CD14-positive monocyte (primary cell): ENCODE results near the gene P2RY14. TPM values are rescaled to one million over a fixed set of nuclear protein-coding genes. Genes with fewer than 3 reads are reported as not detected.

ENCODE experiments used
- DNase-seq, 3 donors: peaks; one replicate each; pipeline ENCODE4 v3.0.0-alpha.2; 2011 to 2022
- H2AFZ ChIP-seq: 2 replicates; pipeline ENCODE4 v1.6.0; 2012; ENCODE audit warnings: mild to moderate bottlenecking, low read depth, low read length, inconsistent platforms; ENCODE audit not compliant: insufficient read depth, poor library complexity, severe bottlenecking
- H3K27ac ChIP-seq, 2 donors: 1 replicate in 1 of 2; 2 replicates in 1 of 2; pipeline ENCODE4 v1.5.1; 2012 to 2013; ENCODE audit warnings: low read length in 2 of 2, control low read depth in 1 of 2, inconsistent platforms in 1 of 2, low read depth in 1 of 2, mild to moderate bottlenecking in 1 of 2
- H3K27me3 ChIP-seq, 2 donors: one replicate each; pipeline versions ENCODE4 v1.6.0 to v1.6.1; 2011 to 2013; ENCODE audit warnings: low read length in 2 of 2; ENCODE audit not compliant: control insufficient read depth in 2 of 2, insufficient read depth in 2 of 2
- H3K36me3 ChIP-seq, 2 donors: replicated peaks in 1 of 2; 1 replicate in 1 of 2; 2 replicates in 1 of 2; pipeline versions ENCODE4 v1.5.1 to v1.6.1; 2012 to 2013; ENCODE audit warnings: low read length in 2 of 2, control low read depth in 1 of 2, inconsistent platforms in 1 of 2, mild to moderate bottlenecking in 1 of 2; ENCODE audit not compliant: insufficient read depth in 2 of 2, control insufficient read depth in 1 of 2
- H3K4me1 ChIP-seq, 2 donors: 1 replicate in 1 of 2; 2 replicates in 1 of 2; pipeline versions ENCODE4 v1.5.1 to v1.6.1; 2012 to 2013; ENCODE audit warnings: low read length in 2 of 2, control low read depth in 1 of 2, inconsistent platforms in 1 of 2, mild to moderate bottlenecking in 1 of 2, moderate library complexity in 1 of 2; ENCODE audit not compliant: insufficient read depth in 2 of 2, control insufficient read depth in 1 of 2
- H3K4me2 ChIP-seq: replicated peaks from 2 replicates; pipeline ENCODE3; 2012; ENCODE audit warnings: low read length, moderate library complexity, mild to moderate bottlenecking; ENCODE audit not compliant: poor library complexity, severe bottlenecking; ENCODE audit errors: extremely low read depth
- H3K4me3 ChIP-seq, 3 experiments: fragments of 200-600 bp in 1 of 3; sonication (generic) in 1 of 3; replicated peaks in 1 of 3; 1 replicate in 2 of 3; 2 replicates in 1 of 3; pipeline ENCODE4 v1.5.1; 2011 to 2013; ENCODE audit warnings: low read length in 3 of 3, mild to moderate bottlenecking in 3 of 3, control low read depth in 2 of 3, low read depth in 2 of 3, inconsistent platforms in 1 of 3, moderate library complexity in 1 of 3
- H3K79me2 ChIP-seq: 2 replicates; pipeline ENCODE4 v1.6.0; 2012; ENCODE audit warnings: mild to moderate bottlenecking, control low read depth, inconsistent platforms, low read length, moderate library complexity; ENCODE audit not compliant: insufficient read depth
- H3K9ac ChIP-seq: 2 replicates; pipeline ENCODE4 v1.6.0; 2017; ENCODE audit warnings: low read length, mild to moderate bottlenecking; ENCODE audit not compliant: insufficient read depth, poor library complexity, severe bottlenecking
- H3K9me3 ChIP-seq, 2 donors: replicated peaks in 1 of 2; 1 replicate in 1 of 2; 2 replicates in 1 of 2; pipeline versions ENCODE4 v1.5.1 to v1.6.1; 2012 to 2013; ENCODE audit warnings: low read length in 2 of 2, control low read depth in 1 of 2; ENCODE audit not compliant: control insufficient read depth in 1 of 2, insufficient read depth in 1 of 2
- H4K20me1 ChIP-seq: 2 replicates; pipeline ENCODE4 v1.6.0; 2012; ENCODE audit warnings: mild to moderate bottlenecking, low read length, control low read depth, moderate library complexity; ENCODE audit not compliant: insufficient read depth
- H3K27ac Mint-ChIP-seq, 7 donors: one replicate each; pipeline ENCODE4 v1.8.0; 2020; ENCODE audit warnings: mild to moderate bottlenecking in 7 of 7, mixed read lengths in 7 of 7, moderate library complexity in 6 of 7, inconsistent platforms in 2 of 7
- H3K27me3 Mint-ChIP-seq, 3 donors: one replicate each; pipeline ENCODE4 v1.8.0; 2021 to 2022; ENCODE audit warnings: low read depth in 3 of 3, mild to moderate bottlenecking in 3 of 3, mixed read lengths in 3 of 3, moderate library complexity in 3 of 3, inconsistent platforms in 1 of 3
- H3K36me3 Mint-ChIP-seq, 2 donors: one replicate each; pipeline ENCODE4 v1.8.0; 2020; ENCODE audit warnings: mixed read lengths in 2 of 2, inconsistent platforms in 1 of 2, mild to moderate bottlenecking in 1 of 2
- H3K4me1 Mint-ChIP-seq: one replicate; pipeline ENCODE4 v1.8.0; 2020; ENCODE audit warnings: mild to moderate bottlenecking, mixed read lengths
- H3K4me3 Mint-ChIP-seq, 2 donors: one replicate each; pipeline ENCODE4 v1.8.0; 2020; ENCODE audit warnings: mild to moderate bottlenecking in 2 of 2, mixed read lengths in 2 of 2, moderate library complexity in 1 of 2
- H3K9me3 Mint-ChIP-seq, 7 donors: one replicate each; pipeline ENCODE4 v1.8.0; 2020 to 2022; ENCODE audit warnings: mixed read lengths in 7 of 7, mild to moderate bottlenecking in 6 of 7, moderate library complexity in 6 of 7, inconsistent platforms in 2 of 7
- WGBS: methylation state at CpG from one replicate; pipeline ENCODE4 v1.1.5; 2013; ENCODE audit warnings: missing lambda C conversion rate; ENCODE audit not compliant: insufficient coverage; 5-methylcytosine and 5-hydroxymethylcytosine counted together
- intact Hi-C, 2 donors: fragments of 100-400 bp; cut with micrococcal nuclease; formaldehyde crosslinking; loops; one replicate each; pipeline versions ENCODE4 v1.15.0 to v1.15.1; 2023
- polyA plus RNA-seq, 3 donors: library from polyadenylated mRNA; depleted of rRNA in 1 of 3; unstranded in 2 of 3; stranded (reverse) in 1 of 3; fragments of 300-500 nt in 2 of 3; fragments of >200 nt in 1 of 3; fragmentation: Illumina TruSeq in 2 of 3; gene quantifications; 1 replicate in 2 of 3; 2 replicates in 1 of 3; pipeline ENCODE4 v1.2.3, GENCODE V29; 2012 to 2021
- TF ChIP-seq, protein P1 (sequence below): fragments of 200-600 bp; IDR thresholded peaks from one replicate; pipeline ENCODE4 v1.8.0; 2022; ENCODE audit warnings: antibody characterized with exemption, mild to moderate bottlenecking

The P2RY14 gene
- polyA plus RNA-seq, 3 donors, result 0.20 to 0.67 (median 0.50) TPM

DNA sequence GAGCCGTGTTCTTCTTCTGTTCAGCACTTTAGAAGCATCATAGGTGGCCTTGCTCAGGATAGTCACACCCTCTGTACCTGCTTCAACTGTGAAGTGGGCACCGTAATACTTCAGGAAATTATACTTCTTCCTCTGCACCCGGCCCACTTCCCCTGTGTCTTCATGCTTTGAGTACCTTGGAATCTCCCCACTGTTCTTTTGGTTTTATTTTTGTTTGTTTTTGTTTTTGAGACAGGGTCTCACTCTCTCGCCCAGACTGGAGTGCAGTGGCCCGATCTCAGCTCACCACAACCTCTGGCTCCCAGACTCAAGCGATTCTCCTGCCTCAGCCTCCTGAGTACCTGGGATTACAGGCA lies 1.7 kb downstream of the P2RY14 start:
- no peaks in the 10 kb centered on the region for H3K36me3 Mint-ChIP-seq
- Histone ChIP-seq H3K4me2 (no peak overlapping the region), H3K27me3 (no peaks in the 10 kb centered on the region), H3K9ac (no peak overlapping the region), H3K4me1 (peaks cover 32 to 43% of the 10 kb centered on the region in 2 donors), H3K27ac (no peak overlapping the region), H3K4me3 (no peak overlapping the region), H2AFZ (peak overlapping the region; percentile 15), H4K20me1 (no peaks in the 10 kb centered on the region), H3K9me3 (no peaks in the 10 kb centered on the region), H3K79me2 (no peaks in the 10 kb centered on the region), H3K36me3 (no peaks in the 10 kb centered on the region)
- H3K4me3 Mint-ChIP-seq, result peak overlapping the region in 1 of 2 donors; percentile 30
- DNase-seq, result peak in 1 of 3 donors; percentile 21
- peaks cover 0 to 2% (median 0%) of the 10 kb centered on the region in 3 donors for H3K27me3 Mint-ChIP-seq
- peak overlapping the region in 4 of 7 donors; percentile 15 to 71 (median 34) for H3K27ac Mint-ChIP-seq
- TF ChIP-seq, protein P1, sequence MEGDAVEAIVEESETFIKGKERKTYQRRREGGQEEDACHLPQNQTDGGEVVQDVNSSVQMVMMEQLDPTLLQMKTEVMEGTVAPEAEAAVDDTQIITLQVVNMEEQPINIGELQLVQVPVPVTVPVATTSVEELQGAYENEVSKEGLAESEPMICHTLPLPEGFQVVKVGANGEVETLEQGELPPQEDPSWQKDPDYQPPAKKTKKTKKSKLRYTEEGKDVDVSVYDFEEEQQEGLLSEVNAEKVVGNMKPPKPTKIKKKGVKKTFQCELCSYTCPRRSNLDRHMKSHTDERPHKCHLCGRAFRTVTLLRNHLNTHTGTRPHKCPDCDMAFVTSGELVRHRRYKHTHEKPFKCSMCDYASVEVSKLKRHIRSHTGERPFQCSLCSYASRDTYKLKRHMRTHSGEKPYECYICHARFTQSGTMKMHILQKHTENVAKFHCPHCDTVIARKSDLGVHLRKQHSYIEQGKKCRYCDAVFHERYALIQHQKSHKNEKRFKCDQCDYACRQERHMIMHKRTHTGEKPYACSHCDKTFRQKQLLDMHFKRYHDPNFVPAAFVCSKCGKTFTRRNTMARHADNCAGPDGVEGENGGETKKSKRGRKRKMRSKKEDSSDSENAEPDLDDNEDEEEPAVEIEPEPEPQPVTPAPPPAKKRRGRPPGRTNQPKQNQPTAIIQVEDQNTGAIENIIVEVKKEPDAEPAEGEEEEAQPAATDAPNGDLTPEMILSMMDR, result no peak
- intact Hi-C loops, result no loop called here
- no CpG with 5 or more reads among the region's 6 CpGs for WGBS
- no peaks in the 10 kb centered on the region for H3K9me3 Mint-ChIP-seq
- peaks cover 33% of the 10 kb centered on the region for H3K4me1 Mint-ChIP-seq

DNA sequence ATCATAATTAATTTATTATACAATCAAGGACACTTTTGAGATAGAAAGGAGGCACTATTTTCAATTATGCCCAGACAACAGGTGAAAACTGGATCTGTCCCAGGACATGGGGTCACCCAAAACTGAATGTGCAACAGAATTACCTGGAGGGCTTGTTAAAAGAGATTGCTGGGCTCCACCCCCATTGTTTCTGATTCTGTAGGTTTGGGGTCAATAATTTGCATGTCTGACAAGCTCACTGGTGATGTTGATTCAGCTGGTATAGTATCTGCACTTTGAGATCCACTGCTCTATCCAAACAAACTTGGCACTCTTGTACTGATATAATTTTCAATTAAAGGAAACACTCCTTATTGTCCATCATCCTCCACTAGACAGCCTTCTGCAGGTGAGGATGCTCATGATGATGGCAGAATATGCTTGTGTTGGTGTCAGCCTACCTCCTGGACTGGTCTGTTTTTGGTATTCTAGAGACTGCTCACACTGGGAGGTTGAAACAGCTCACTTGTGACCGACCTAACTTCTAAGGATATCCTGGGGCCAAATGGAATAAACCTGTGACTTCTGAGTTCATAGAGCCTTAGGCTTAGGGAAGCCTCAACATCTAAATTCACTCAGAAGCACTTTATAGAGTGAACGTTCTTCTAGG lies 2.2 kb downstream of the P2RY14 start:
- Histone ChIP-seq H3K79me2 (no peaks in the 10 kb centered on the region), H3K36me3 (no peaks in the 10 kb centered on the region), H4K20me1 (no peaks in the 10 kb centered on the region), H2AFZ (no peak overlapping the region), H3K4me3 (no peak overlapping the region), H3K4me2 (no peak overlapping the region), H3K9me3 (no peaks in the 10 kb centered on the region), H3K4me1 (peaks cover 32 to 43% of the 10 kb centered on the region in 2 donors), H3K27ac (no peak overlapping the region), H3K27me3 (no peaks in the 10 kb centered on the region), H3K9ac (no peak overlapping the region)
- no peak overlapping the region for H3K4me3 Mint-ChIP-seq
- no peaks in the 10 kb centered on the region for H3K9me3 Mint-ChIP-seq
- H3K4me1 Mint-ChIP-seq, result peaks cover 33% of the 10 kb centered on the region
- H3K27me3 Mint-ChIP-seq, result peaks cover 0 to 2% (median 0%) of the 10 kb centered on the region in 3 donors
- H3K27ac Mint-ChIP-seq, result peak overlapping the region in 1 of 7 donors; percentile 16
- no peak for DNase-seq
- intact Hi-C loops, result no loop called here
- 60% methylated on average over 1 of the region's 2 CpGs for WGBS
- no peaks in the 10 kb centered on the region for H3K36me3 Mint-ChIP-seq
- TF ChIP-seq, protein P1, result no peak
